PC-9 (cell line): ENCODE data around the gene NKAIN1.

Experiments
- CTCF ChIP-seq: fragments of 200-600 bp; sonication (generic); conservative IDR thresholded peaks from 2 replicates; pipeline ENCODE4 v1.6.1; 2017; ENCODE audit warnings: mixed run types, antibody characterized with exemption, mild to moderate bottlenecking, moderate library complexity
- EZH2 ChIP-seq: fragments of 200-600 bp; sonication (generic); IDR thresholded peaks from 2 replicates; pipeline ENCODE4 v1.8.0; 2017; ENCODE audit warnings: antibody characterized with exemption, low read depth

GRCh38 chr1:31208361-31208945 lies 31.2 kb downstream of the NKAIN1 start:
- TF ChIP-seq CTCF (no peak), EZH2 (no peak)
